NB4 (cell line): ENCODE results near the gene SCMH1.

ENCODE experiments used
- DNase-seq: peaks from one replicate; pipeline ENCODE4 v3.0.0; 2010; ENCODE audit warnings: low read depth
- H3K4me3 ChIP-seq: one replicate; pipeline ENCODE4 v1.5.1; 2011; ENCODE audit warnings: mild to moderate bottlenecking, low read depth, low read length, moderate library complexity
- CTCF ChIP-seq: IDR thresholded peaks from one replicate; pipeline ENCODE4 v1.5.1; 2012; ENCODE audit warnings: low read depth, low read length
- MAX ChIP-seq: IDR thresholded peaks from 2 replicates; pipeline ENCODE4 v1.6.1; 2011; ENCODE audit warnings: low read depth, low read length
- MYC ChIP-seq: IDR thresholded peaks from 2 replicates; pipeline ENCODE4 v1.6.1; 2011; ENCODE audit warnings: low read depth, low read length
- POLR2A ChIP-seq: IDR thresholded peaks from 2 replicates; pipeline ENCODE4 v1.6.1; 2011; ENCODE audit warnings: mild to moderate bottlenecking; ENCODE audit not compliant: insufficient read length; ENCODE audit errors: extremely low read depth

The SCMH1 gene

GRCh38 chr1:41018018-41018410 lies 224.1 kb downstream of the SCMH1 start:
- no peak overlapping the region for H3K4me3 ChIP-seq
- no peak for DNase-seq
- TF ChIP-seq POLR2A (no peak), MYC (no peak), MAX (no peak), CTCF (no peak)

GRCh38 chr1:41017141-41018017 lies 224.7 kb downstream of the SCMH1 start:
- no peak overlapping the region for H3K4me3 ChIP-seq
- DNase-seq: no peak
- TF ChIP-seq CTCF: no peak
- TF ChIP-seq MAX: no peak
- TF ChIP-seq MYC: no peak
- TF ChIP-seq POLR2A: no peak

- no peak overlapping the region for H3K4me3 ChIP-seq
- DNase-seq: no peak
- TF ChIP-seq POLR2A (no peak), MAX (no peak), MYC (no peak)
Observed at GRCh38 chr1:41015897-41016470, 226.1 kb downstream of the SCMH1 start.

- no peak for DNase-seq
- TF ChIP-seq POLR2A: no peak
- no peak overlapping the region for H3K4me3 ChIP-seq
Observed at GRCh38 chr1:41015281-41015896, 226.7 kb downstream of the SCMH1 start.

GRCh38 chr1:41014871-41015270 lies 227.2 kb downstream of the SCMH1 start:
- no peak overlapping the region for H3K4me3 ChIP-seq
- no peak for DNase-seq
- no peak for TF ChIP-seq POLR2A

GRCh38 chr1:41013796-41014195 lies 228.3 kb downstream of the SCMH1 start:
- no peak for DNase-seq
- TF ChIP-seq CTCF: no peak
- no peak overlapping the region for H3K4me3 ChIP-seq

GRCh38 chr1:41013024-41013423 lies 229.1 kb downstream of the SCMH1 start:
- H3K4me3 ChIP-seq: no peak overlapping the region
- TF ChIP-seq MYC (no peak), MAX (no peak), POLR2A (no peak), CTCF (no peak)
- DNase-seq: no peak
